HG03175 (cell line): Measurements from ENCODE around the gene CTNNA3.

Experiments
- ATAC-seq: cut with Tn5 transposase; IDR thresholded peaks from one replicate; pipeline ENCODE4 v1.9.1; 2021; ENCODE audit warnings: mild to moderate bottlenecking, moderate library complexity; ENCODE audit not compliant: unreplicated experiment

The CTNNA3 gene

GRCh38 chr10:66834802-66835201 is 861.2 kb downstream of the CTNNA3 start:
- ATAC-seq: no peak

DNA sequence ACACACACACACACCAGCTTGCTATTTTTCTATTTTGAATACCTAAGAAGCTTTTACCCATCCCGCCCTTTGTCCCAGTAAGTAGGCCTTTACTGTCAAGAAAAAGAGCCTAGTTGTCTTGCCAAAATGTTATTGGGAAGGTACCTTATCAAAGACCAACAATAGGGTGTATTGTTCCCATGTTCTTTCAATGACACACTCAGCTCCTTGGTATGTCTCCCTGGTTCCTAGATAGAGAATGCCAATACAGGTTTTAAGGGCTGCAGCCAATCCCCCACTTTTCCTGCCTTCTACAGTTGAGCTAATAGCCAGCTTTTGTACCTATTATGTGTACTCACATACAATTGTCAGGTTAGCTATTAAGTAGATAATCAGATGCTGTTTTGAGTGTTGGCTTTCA is 862.1 kb downstream of the CTNNA3 start:
- ATAC-seq: no peak

DNA sequence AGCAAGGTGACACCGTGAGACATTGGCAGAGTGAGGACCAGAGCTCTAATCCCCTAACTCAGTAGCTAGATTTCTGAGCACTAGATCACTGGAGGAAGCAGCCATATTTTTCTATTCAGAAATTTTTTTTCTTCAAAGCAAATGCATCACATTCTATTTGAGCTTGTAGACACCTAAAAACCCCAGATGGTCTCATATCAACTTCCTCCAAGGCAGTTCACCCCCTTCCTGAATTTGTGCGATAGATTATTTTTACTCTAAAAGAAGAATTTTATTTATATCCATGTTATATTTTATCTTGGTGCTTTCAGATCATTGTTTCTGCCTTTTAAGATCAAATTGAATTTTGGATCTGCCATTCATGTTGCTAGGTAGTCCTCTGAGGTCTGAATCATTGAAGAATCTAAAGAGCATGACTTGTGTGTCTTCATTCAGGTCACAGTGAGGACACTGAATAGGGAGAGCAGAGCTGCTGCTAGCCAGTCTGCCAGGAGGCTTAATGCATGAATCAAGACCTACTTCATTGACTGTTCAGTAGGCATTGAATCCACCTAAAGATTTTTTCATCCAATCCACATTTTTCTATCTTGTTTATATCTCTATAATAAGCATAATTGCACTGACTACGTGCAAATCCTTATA is 863.1 kb downstream of the CTNNA3 start:
- ATAC-seq: no peak

GRCh38 chr10:66828957-66829356 is 867.0 kb downstream of the CTNNA3 start:
- ATAC-seq: no peak

DNA sequence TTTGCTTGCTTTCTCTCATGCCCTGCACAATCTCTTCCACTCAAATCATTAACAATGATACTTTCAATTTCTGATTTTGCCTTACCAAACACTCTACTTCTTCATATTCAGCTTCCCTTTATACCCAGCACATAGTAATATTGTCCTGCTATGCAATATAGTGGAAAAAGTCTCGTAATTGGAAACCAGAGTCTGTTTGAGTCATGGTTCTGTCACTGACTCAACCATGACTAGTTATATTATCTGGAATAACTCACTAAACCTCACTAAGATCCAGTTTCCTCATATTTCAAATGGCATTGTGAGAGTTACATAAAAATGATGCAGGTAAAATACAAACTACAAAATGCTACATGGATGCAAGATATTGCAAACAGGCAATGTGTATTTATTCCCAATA is 868.6 kb downstream of the CTNNA3 start:
- ATAC-seq: no peak

GRCh38 chr10:66823301-66823700 is 872.7 kb downstream of the CTNNA3 start:
- no peak for ATAC-seq

DNA sequence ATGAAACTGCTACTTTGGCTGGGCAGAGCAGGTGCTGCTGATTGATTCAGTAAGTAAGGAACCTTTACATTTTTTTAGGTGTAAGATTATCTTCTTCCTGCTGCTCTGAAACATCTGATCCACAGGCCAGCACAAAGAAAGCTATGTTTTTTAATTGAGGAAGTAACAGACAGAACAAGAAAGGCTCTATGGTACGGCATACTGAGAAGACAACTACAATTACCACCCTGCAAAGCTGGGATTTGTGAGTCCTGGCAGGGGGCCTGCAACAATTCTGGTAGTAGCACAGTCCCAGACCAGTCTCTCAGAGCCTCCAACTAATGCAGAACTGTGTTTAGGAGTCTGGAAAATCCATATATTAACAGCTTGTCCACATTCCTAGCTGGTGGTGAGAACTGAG is 873.2 kb downstream of the CTNNA3 start:
- no peak for ATAC-seq

- ATAC-seq: no peak
Observed at GRCh38 chr10:66819691-66820090, 876.3 kb downstream of the CTNNA3 start.

GRCh38 chr10:66813122-66813521 is 882.9 kb downstream of the CTNNA3 start:
- no peak for ATAC-seq

- ATAC-seq: no peak
Observed at GRCh38 chr10:66811211-66811610, 884.8 kb downstream of the CTNNA3 start.

DNA sequence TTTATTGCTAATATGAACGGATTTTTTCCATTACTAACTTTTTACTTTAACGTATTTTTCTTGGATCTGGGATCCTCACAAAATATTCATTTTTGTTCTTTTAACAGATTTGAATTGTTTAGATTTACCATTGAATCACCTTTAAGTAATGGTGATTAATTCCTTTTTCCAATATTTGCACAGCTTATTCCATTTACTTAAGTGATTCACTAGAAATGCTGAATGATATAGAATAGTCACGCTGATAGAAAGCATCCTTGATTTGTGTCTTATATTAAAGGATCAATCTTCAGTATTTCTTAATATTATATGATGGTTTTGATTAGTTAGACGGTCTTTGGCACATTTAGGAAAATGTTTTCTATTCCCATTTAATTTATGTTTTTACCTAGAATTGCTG is 886.6 kb downstream of the CTNNA3 start:
- no peak for ATAC-seq

- no peak for ATAC-seq
Observed at GRCh38 chr10:66805612-66806011, 890.4 kb downstream of the CTNNA3 start.

DNA sequence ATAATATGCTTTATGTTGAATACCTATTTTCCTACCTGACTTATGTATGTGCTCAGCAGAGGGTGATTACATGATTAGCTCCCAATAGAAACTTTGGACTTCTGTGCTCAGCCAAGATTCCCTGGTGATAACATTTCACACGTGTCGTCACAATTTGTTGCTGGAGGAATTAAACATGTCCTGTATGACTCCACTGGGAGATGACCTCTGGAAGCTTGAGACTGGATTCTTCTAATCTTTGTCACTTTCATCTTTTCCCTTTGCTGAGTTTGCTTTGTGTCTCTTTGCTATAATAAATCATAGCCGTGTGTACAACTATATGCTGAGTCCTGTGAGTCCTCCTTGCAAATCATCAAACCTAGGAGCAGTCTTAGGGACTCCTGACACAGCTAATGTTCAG is 891.0 kb downstream of the CTNNA3 start:
- ATAC-seq: no peak

GRCh38 chr10:66803174-66803573 is 892.8 kb downstream of the CTNNA3 start:
- ATAC-seq: no peak

DNA sequence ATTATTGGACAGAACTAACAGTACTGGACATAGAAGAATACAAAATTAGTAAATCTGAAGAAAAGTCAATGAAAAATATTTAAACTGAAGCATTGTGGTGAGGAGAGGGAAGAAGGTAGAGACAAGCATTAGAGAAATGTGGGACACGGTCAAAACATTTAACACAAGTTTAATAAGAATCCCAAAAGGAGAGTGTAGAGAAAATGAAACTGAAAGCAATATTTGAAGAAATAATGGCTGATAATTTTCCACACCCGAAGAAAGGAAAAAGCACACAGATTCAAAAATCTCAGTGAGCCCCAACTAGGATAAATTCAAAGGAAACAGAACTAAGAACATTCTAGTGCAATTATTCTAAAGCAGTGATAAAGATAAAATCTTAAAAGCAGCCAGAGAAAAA is 896.5 kb downstream of the CTNNA3 start:
- ATAC-seq: no peak

DNA sequence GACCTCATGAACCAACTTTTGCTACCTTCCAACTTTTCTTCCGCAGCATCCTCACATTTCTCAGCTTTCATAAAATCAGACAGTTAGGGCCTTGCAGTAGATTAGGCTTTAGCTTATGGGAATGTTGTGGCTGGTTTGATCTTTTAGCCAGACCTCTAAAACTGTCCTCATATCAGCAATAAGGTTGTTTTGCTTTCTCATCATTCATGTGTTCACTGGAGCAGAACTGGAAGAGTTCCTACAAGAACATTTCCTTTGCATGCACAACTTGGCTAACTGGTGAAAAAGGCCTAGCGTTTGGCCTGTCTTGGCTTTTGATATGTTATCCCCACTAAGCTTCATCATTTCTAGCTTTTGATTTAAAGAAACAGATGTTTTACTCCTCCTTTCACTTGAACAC is 900.1 kb downstream of the CTNNA3 start:
- no peak for ATAC-seq

DNA sequence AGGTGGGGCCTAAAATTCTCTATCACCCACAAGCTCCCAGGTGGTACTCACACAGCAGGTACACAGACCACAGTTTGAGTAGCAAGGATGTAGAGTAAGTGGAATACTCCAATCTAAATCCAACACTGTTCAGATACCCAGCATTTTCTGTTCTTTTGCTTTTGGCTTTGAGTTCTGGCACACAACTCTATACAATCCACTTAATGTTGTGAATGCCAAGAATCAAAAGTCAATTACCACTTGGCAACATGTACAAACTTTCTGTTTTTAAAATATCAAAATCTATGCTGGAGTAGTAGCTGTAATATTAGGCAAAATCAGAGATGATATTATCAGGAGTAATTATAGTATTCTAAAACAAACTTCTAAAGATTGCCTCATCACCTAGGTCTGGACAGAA is 903.6 kb downstream of the CTNNA3 start:
- no peak for ATAC-seq

- no peak for ATAC-seq
Observed at GRCh38 chr10:66788178-66788987, 907.6 kb downstream of the CTNNA3 start.

- no peak for ATAC-seq
Observed at GRCh38 chr10:66786709-66787108, 909.3 kb downstream of the CTNNA3 start.

DNA sequence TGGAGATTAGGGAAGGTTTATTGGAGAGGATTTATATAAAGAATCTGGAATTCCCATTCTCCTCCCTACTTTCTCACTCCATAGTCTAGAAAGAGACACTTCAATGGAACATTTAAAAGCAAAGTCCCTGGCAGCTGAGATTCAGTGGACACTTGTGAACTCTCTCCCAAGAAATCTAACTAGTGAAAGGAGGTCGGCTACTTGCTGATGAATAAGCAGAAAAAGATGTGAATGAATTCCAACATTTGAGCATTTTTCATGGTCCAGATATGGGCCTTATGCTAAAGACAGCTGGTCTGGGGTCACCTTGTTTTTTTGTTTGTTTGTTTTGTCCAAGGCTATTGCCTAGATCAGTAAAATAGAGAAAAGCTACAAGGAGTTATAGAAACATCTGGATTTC is 911.2 kb downstream of the CTNNA3 start:
- no peak for ATAC-seq

DNA sequence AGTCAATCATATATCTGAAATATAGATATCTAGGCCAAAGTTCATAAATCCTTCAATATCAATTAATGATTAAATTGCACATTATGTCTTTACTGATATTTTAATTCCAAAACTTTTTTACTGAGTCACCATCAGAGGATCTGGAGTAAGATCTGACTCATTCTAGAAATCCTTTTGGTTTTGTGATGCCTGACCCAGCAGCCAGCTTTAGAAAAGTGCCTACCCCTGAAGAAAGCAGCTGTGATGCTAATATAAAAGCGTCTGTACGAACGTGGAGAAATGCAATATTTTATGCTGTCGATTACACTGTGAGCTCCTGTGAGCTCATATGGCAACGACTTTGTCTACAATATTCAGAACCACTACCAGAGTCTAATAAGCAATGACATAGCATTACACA is 912.7 kb downstream of the CTNNA3 start:
- ATAC-seq: no peak

GRCh38 chr10:66782776-66783175 is 913.2 kb downstream of the CTNNA3 start:
- ATAC-seq: no peak

DNA sequence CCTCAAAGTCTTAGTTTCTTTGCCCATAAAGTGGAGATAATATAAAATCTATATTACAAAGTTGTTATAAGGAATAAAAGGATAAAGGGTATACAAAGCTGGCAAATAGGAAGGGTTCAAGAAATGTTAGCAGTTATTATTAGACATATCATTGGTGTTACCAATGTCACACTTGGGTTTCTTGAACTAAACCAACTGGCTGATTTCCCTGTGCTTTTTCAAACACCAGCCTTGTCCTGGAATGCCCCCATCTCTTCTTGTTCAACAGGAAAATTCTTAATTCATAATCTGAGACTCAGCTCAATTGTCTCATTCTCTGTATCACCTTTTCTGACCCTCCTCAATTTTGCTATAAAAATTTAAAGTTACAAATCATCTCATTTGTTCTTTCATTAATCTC is 913.9 kb downstream of the CTNNA3 start:
- ATAC-seq: no peak
